Measurements from ENCODE around the gene GCSH.

The GCSH gene

DNA sequence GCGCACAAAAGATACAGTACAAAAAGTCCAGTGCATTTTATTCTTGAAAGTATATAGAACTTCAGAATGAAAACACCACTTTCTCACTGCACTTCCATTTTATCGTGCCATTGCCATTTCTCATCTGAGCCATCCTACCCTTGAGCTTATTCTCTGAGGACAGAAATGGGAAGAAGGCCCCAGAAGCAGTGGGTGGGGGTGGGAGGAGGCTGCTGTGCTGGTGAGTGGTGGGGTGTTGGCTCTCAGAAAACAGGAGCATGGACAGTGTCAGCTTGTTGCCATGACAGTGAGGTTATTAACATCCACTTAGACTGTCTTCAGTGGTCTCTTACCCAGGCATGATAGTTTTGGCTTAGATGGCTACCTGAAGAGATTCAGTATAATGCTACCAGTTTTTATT is 56.1 kb downstream of the GCSH start:
- DNase-seq = no peak

DNA sequence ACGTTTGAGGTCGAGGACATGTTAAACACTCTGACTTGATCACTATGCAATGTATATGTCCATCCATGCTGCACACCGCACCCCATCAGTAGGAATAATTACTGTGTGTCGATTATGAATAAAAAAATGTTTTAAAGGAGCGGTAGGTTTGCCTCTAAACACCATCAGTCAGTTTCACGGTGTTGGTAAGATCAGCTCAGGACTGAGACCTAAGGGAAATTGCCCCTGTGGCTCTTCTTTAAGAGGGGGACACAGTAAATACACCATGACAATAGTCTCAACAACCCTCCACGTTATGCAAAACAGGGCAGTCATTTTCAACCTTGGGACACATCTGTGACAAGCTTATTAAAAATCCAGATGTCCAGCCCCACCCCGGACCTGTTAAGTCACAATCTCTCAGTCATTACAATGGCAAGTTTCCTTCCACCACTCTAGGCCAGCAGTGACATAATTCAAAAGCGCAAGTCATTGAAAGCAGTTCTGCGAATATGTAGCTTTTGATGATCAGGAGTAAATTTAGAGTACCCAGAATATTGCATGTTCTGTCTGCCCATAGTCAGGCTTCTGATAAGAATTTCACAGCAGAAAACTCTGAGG is 59.3 kb downstream of the GCSH start:
- DNase-seq = no peak

DNA sequence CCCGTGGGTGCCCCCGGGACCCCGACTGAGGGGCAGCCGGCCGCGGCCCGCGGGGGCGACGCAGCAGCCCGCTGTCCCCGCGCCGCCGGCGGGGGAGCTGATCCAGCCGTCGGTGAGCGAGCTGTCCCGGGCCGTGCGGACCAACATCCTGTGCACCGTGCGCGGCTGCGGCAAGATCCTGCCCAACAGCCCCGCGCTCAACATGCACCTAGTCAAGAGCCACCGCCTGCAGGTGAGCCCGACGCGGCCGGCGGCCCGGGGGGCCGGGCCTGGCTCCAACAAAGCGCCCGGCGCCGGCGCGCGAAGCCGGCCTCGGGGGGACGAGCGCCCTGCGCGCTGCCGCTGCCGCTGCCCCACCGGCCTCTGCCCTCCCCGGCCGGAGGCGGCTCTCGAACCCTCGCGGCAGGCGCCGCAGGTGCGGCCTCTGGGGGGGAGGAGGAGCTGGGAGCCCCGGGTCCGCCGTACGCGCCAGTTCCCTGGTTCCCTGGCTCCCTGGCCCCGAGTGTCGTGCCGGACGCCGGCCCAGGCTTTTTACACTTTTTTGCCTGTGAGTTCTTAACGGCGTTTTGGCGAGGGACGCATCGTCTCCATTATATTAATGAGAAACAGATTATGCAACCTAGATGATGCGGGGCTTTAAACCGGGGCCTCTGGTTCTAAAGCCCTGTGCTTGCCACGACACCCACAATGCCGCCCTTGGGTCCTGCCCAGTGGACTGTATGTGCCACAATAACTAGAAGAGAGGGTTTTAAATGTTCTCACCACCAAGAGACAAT is 60.0 kb downstream of the GCSH start:
- peak; percentile 62 for DNase-seq

DNA sequence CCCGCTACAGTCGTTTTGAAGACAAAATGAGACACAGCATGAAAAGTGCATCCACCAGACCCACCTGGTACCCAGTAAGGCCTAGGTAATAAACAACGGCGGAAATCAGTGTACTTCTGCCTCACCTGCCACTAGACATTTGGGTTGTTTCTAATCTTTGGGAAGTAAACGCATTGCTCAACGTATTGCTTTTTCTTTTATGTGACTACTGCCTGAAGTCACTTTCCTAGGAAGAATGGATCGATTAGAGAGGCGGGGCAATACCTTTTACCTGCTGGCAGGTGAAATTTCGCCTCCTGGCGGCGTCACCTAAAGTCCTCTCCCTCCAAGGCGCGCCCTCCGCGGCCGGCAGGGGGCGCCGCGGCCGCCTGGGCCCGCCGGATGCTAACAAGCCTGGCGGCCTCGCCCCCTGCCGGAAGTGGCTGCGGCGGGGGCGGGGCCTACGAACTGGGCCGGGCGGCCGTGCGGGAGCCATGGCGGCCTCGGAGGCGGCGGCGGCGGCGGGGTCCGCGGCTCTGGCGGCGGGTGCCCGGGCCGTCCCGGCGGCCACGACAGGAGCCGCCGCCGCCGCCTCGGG is 60.7 kb downstream of the GCSH start, which contains the start of gene ATMIN:
Gene ATMIN (plus strand): TSS at position 445 of the 577 bp plus-strand sequence. CDS start 29 bp downstream, at position 474.
- DNase-seq = peak; percentile 89

Measured in stimulated activated CD4-positive, alpha-beta T cell treated with anti-CD3 and anti-CD28 coated beads, Interleukin-15, amount 100 ng/mL, for 24 hours (primary cell).